Endothelial cell of umbilical vein (primary cell): ENCODE measurements around the gene FOLR1. TPM values are rescaled to one million over a fixed set of nuclear protein-coding genes. Genes with fewer than 3 reads are reported as not detected.
A peak's percentile ranks its signal among the peaks of the same experiment; 100 is the strongest.

Source experiments
- BruUV-seq: library from RNA; stranded (reverse); fragments of 400-500 nt; replicated peaks from 2 replicates; lab custom pipeline; 2021; lab: Mats Ljungman, UMichigan
- CTCF ChIA-PET: fragments of 300-600, 350-600 bp; sonication (Branson Sonifier 250); formaldehyde crosslinking; loops from one replicate; lab custom pipeline; 2021; ENCODE audit warnings: antibody characterized with exemption, inconsistent platforms; lab: Charles Lee
- POLR2A ChIA-PET: fragments of 300-600, 350-600 bp; sonication (Branson Sonifier 250); formaldehyde crosslinking; loops from one replicate; lab custom pipeline; 2021; ENCODE audit warnings: antibody characterized with exemption, inconsistent platforms; lab: Charles Lee
- DNase-seq: peaks from one replicate; pipeline ENCODE4 v3.0.0-alpha.2; 2011; ENCODE audit warnings: low read depth, low spot score
- FAIRE-seq: peaks from 2 replicates; lab custom pipeline; 2011; peaks lifted over from hg19 to GRCh38; lab: Jason Lieb, UNC
- H2AFZ ChIP-seq: 2 replicates; pipeline ENCODE4 v1.6.0; 2012; ENCODE audit warnings: low read depth, low read length, control low read depth, inconsistent platforms
- H3K27ac ChIP-seq: 2 replicates; pipeline ENCODE4 v1.5.1; 2011; ENCODE audit warnings: low read depth, mild to moderate bottlenecking, control low read depth, low read length, moderate library complexity; ENCODE audit not compliant: insufficient read depth
- H3K27me3 ChIP-seq, 2 experiments: 2 replicates each; pipeline versions ENCODE4 v1.6.0 to v1.6.1; 2011; ENCODE audit warnings: low read length in 2 of 2, mixed read lengths in 1 of 2; ENCODE audit not compliant: control insufficient read depth in 2 of 2, insufficient read depth in 2 of 2
- H3K36me3 ChIP-seq, 2 experiments: 2 replicates in 1 of 2; 3 replicates in 1 of 2; pipeline ENCODE4 v1.5.1; 2011; ENCODE audit warnings: low read length in 2 of 2, mild to moderate bottlenecking in 1 of 2, moderate library complexity in 1 of 2; ENCODE audit not compliant: control insufficient read depth in 2 of 2, insufficient read depth in 2 of 2; ENCODE audit errors: extremely low read depth in 1 of 2
- H3K4me1 ChIP-seq: 3 replicates; pipeline ENCODE4 v1.5.1; 2011; ENCODE audit warnings: mild to moderate bottlenecking, low read length; ENCODE audit not compliant: control insufficient read depth, insufficient read depth; ENCODE audit errors: extremely low read depth
- H3K4me2 ChIP-seq: 2 replicates; pipeline ENCODE4 v1.6.1; 2011; ENCODE audit warnings: low read length, control low read depth, mixed read lengths; ENCODE audit not compliant: insufficient read depth
- H3K4me3 ChIP-seq, 3 experiments: fragments of 200-600 bp in 1 of 3; sonication (generic), shearing (Covaris generic) in 1 of 3; replicated peaks in 1 of 3; 2 replicates each; pipeline ENCODE4 v1.5.1; 2011 to 2016; ENCODE audit warnings: control low read depth in 3 of 3, low read length in 3 of 3, mild to moderate bottlenecking in 2 of 3, inconsistent platforms in 1 of 3, low read depth in 1 of 3, moderate library complexity in 1 of 3; ENCODE audit not compliant: insufficient read depth in 1 of 3
- H3K79me2 ChIP-seq: 2 replicates; pipeline ENCODE4 v1.6.0; 2012; ENCODE audit warnings: low read length, inconsistent platforms; ENCODE audit not compliant: control insufficient read depth, insufficient read depth
- H3K9ac ChIP-seq: replicated peaks from 2 replicates; pipeline ENCODE3; 2011; ENCODE audit warnings: low read length, control low read depth; ENCODE audit not compliant: insufficient read depth; ENCODE audit errors: extremely low read depth
- H3K9me1 ChIP-seq: replicated peaks from 3 replicates; pipeline ENCODE4 v1.6.0; 2011; ENCODE audit warnings: mild to moderate bottlenecking, low read length; ENCODE audit not compliant: control insufficient read depth, insufficient read depth; ENCODE audit errors: extremely low read depth
- H3K9me3 ChIP-seq: replicated peaks from 2 replicates; pipeline ENCODE4 v1.5.1; 2012; ENCODE audit warnings: low read length, inconsistent platforms; ENCODE audit not compliant: control insufficient read depth, insufficient read depth
- H4K20me1 ChIP-seq: replicated peaks from 2 replicates; pipeline ENCODE3; 2011; ENCODE audit warnings: mild to moderate bottlenecking, low read length; ENCODE audit not compliant: control insufficient read depth, insufficient read depth; ENCODE audit errors: extremely low read depth
- EZH2 ChIP-seq: IDR thresholded peaks from 2 replicates; pipeline ENCODE4 v1.6.1; 2012; ENCODE audit warnings: borderline replicate concordance, low read depth, mild to moderate bottlenecking, moderate library complexity, low read length, inconsistent platforms; ENCODE audit not compliant: severe bottlenecking
- FOS ChIP-seq: IDR thresholded peaks from 2 replicates; pipeline ENCODE4 v1.6.1; 2011; ENCODE audit warnings: mild to moderate bottlenecking, low read length, moderate library complexity, borderline replicate concordance; ENCODE audit not compliant: insufficient read depth
- GATA2 ChIP-seq: IDR thresholded peaks from 2 replicates; pipeline ENCODE4 v1.7.0; 2011; ENCODE audit warnings: low read depth, mild to moderate bottlenecking, moderate library complexity, mixed read lengths, low read length; ENCODE audit not compliant: insufficient read length, insufficient read depth
- JUN ChIP-seq: IDR thresholded peaks from 2 replicates; pipeline ENCODE4 v1.6.1; 2011; ENCODE audit warnings: borderline replicate concordance, low read depth; ENCODE audit not compliant: insufficient read length, insufficient read depth
- MYC ChIP-seq: IDR thresholded peaks from one replicate; pipeline ENCODE4 v1.6.1; 2011; ENCODE audit warnings: mild to moderate bottlenecking, low read depth, low read length
- POLR2A ChIP-seq: IDR thresholded peaks from 2 replicates; pipeline ENCODE4 v1.6.1; 2012; ENCODE audit warnings: low read depth, mild to moderate bottlenecking, control low read depth, low read length
- POLR2AphosphoS5 ChIP-seq: IDR thresholded peaks from 2 replicates; pipeline ENCODE4 v1.6.1; 2012; ENCODE audit warnings: low read depth, mild to moderate bottlenecking, control low read depth, low read length, moderate library complexity; ENCODE audit not compliant: insufficient read depth
- dilution Hi-C: fragments of 300-500 bp; cut with MboI; formaldehyde crosslinking; loops from one replicate; pipeline ENCODE4 v1.15.0; 2019; ENCODE audit warnings: low sequenced_read_pairs; ENCODE audit not compliant: extremely low pct_ligation_motif_present
- intact Hi-C: fragments of 100-400 bp; cut with micrococcal nuclease; formaldehyde crosslinking; loops from one replicate; pipeline ENCODE4 v1.10.0; 2022
- polyA plus RNA-seq, 4 experiments: library from polyadenylated mRNA; depleted of rRNA in 3 of 4; stranded (reverse) in 3 of 4; unstranded in 1 of 4; fragments of >200 nt; gene quantifications; 2 replicates each; pipeline versions ENCODE4 v1.2.1 to v1.2.3, GENCODE V29; 2011 to 2012; ENCODE audit warnings: missing spikeins in 1 of 4
- total RNA-seq: library from RNA; stranded (reverse); gene quantifications from 2 replicates; pipeline ENCODE4 v1.2.3, GENCODE V29; 2021
- TF ChIP-seq, protein P1 (sequence below): IDR thresholded peaks from 2 replicates; pipeline ENCODE4 v1.6.1; 2011; ENCODE audit not compliant: insufficient read depth, insufficient read length
- TF ChIP-seq, protein P2 (sequence below), 2 donors: IDR thresholded peaks; 1 replicate in 1 of 2; 2 replicates in 1 of 2; pipeline ENCODE4 v1.5.1; 2011; ENCODE audit warnings: low read length in 2 of 2, mild to moderate bottlenecking in 2 of 2, moderate library complexity in 2 of 2, control low read depth in 1 of 2, inconsistent platforms in 1 of 2, low read depth in 1 of 2; ENCODE audit not compliant: insufficient read depth in 1 of 2; ENCODE audit errors: extremely low read depth in 1 of 2

FOLR1 gene
- total and polyA plus RNA-seq, 2 donors (not counting 3 experiments of a cell fraction or from before 2014, with no cell fraction given): not detected

DNA sequence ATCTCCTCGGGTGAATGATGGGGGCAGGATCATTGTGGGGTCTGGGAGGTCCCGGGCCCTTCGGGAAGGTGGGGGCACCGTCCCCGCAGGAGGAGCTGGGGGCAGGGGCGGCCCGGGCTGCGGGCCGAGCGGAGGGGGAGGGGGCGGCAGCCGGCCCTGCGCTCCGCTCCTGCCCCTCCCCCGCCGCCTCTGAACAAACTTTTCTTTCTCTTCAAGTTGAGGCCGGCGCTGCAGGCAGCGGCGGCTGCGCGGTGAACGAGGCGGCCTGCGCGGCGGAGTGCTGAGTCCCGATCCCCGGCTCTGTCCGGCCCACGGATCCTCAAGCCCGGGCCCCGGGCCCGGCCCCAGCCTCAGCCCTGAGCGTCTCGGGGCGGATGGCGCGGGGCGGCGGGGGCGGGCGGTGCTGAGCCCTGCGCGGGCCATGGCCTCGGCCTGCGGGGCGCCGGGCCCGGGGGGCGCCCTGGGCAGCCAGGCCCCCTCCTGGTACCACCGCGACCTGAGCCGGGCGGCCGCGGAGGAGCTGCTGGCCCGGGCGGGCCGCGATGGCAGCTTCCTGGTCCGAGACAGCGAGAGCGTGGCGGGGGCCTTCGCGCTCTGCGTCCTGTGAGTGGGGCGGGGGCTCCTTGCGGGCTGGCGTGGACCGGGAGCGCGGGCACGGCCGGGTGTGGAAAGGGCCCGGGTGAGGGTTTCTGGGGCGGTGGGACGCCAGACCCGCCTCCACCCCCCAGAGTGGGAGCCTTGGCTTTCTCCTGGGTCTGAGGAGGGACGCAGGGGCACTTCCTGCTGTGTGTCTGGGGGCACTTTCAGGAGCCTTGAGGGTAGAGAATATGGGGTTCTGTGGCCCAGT is 32.8 kb downstream of the FOLR1 start, which contains the start of gene INPPL1:
INPPL1 (plus strand) TSS at position 204 of the 847 bp plus-strand sequence; CDS start at position 422, 218 bp downstream.
- H3K9ac ChIP-seq: peak within 1 kb of the TSS; percentile 82
- H3K4me2 ChIP-seq: peak within 1 kb of the TSS; percentile 89
- H3K9me1 ChIP-seq: no peaks in the 10 kb centered on the region
- no peaks in the 10 kb centered on the region for H3K9me3 ChIP-seq
- H3K36me3 ChIP-seq: peaks cover 2 to 26% of the 10 kb centered on the region in 2 experiments
- POLR2A ChIA-PET: no interaction called here
- peaks cover 21% of the 10 kb centered on the region for H3K79me2 ChIP-seq
- DNase-seq: no peak
- H3K27me3 ChIP-seq: no peaks in the 10 kb centered on the region
- H3K4me3 ChIP-seq: peak within 1 kb of the TSS; percentile 76 to 94 (median 94)
- H3K4me1 ChIP-seq: peaks cover 9% of the 10 kb centered on the region
- FAIRE-seq: peak; percentile 28
- H3K27ac ChIP-seq: peak within 1 kb of the TSS; percentile 60
- intact Hi-C loops (no loop called here), dilution Hi-C loops (no loop called here)
- BruUV-seq: no TSS peak
- TF ChIP-seq POLR2AphosphoS5 (peak; percentile 49), MYC (no peak), FOS (no peak), JUN (no peak), POLR2A (peak; percentile 53), GATA2 (no peak), EZH2 (no peak)
- TF ChIP-seq, protein P1, sequence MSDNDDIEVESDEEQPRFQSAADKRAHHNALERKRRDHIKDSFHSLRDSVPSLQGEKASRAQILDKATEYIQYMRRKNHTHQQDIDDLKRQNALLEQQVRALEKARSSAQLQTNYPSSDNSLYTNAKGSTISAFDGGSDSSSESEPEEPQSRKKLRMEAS: no peak
- TF ChIP-seq, protein P2, sequence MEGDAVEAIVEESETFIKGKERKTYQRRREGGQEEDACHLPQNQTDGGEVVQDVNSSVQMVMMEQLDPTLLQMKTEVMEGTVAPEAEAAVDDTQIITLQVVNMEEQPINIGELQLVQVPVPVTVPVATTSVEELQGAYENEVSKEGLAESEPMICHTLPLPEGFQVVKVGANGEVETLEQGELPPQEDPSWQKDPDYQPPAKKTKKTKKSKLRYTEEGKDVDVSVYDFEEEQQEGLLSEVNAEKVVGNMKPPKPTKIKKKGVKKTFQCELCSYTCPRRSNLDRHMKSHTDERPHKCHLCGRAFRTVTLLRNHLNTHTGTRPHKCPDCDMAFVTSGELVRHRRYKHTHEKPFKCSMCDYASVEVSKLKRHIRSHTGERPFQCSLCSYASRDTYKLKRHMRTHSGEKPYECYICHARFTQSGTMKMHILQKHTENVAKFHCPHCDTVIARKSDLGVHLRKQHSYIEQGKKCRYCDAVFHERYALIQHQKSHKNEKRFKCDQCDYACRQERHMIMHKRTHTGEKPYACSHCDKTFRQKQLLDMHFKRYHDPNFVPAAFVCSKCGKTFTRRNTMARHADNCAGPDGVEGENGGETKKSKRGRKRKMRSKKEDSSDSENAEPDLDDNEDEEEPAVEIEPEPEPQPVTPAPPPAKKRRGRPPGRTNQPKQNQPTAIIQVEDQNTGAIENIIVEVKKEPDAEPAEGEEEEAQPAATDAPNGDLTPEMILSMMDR (IDR thresholded peaks at IDR 0.05; ENCODE audit: extremely low read depth in 1 of 2, insufficient read depth in 1 of 2, low read depth in 1 of 2, low read length in 2 of 2): no peak
- no peaks in the 10 kb centered on the region for H4K20me1 ChIP-seq
- H2AFZ ChIP-seq: peak within 1 kb of the TSS; percentile 89
- CTCF ChIA-PET: interaction anchor here (0.6 to 1.7 kb wide), 8 partner anchors 12 to 248 kb away, joined by 3 to 11 read pairs (median 4); no protein-coding TSS in a partner anchor
